ENCODE measurements around the gene FTCD. TPM values are rescaled to one million over a fixed set of nuclear protein-coding genes. Genes with fewer than 3 reads are reported as not detected.

Gene FTCD
- total RNA-seq, 4 donors from 2014 or later = 4.5 to 7.0 TPM; not detected in 2

DNA sequence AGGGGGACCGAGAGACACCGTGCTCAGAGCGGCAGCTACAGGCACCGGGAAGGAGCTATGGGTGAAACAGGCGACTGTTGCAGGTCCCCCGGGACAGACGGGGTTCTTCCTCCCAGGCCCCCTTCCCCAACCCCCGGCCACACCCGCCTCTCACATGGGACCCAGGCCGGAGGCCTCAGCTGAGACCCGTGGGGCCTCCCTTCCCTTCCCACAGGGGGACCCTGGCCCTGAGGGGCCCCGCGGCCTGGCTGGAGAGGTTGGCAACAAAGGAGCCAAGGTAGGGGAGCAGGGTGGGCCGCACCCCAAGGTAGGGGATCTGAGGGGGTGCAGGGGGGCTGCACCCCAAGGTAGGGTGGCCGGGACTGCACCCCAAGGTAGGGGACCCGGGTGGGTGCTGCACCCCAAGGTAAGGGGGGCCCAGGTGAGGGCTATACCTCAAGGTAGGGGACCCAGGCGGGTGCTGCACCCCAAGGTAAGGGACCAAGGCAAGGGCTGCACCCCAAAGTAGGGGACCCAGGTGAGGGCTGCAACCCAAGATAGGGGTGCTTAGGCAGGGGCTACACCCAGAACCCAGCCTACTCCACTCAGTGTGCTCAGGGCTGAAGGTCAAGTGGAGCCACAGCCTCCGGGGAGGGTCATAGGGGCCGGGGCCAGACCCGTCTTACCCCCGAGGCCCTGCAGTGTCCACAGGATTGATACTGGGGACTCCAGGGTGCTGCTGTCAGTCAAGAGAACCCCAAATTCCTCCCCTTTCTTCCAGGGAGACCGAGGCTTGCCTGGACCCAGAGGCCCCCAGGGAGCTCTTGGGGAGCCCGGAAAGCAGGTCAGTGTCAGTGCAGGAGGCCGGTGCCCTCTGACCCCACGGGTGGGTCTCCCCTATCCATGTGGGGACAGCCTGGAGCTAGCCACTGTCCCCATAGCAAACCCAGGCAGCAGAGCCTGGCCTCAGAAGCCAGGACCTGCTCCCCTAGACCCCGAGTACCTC is 34.8 kb downstream of the FTCD start:
- Histone ChIP-seq H3K36me3 (no peaks in the 10 kb centered on the region), H3K27ac (peak overlapping the region; percentile 17 to 22), H3K4me1 (no peaks in the 10 kb centered on the region), H3K4me3 (no peak overlapping the region), H3K9me3 (no peaks in the 10 kb centered on the region), H3K27me3 (no peaks in the 10 kb centered on the region)
- no peak for TF ChIP-seq POLR2A (IDR thresholded peaks at IDR 0.05)
- TF ChIP-seq, protein P1, sequence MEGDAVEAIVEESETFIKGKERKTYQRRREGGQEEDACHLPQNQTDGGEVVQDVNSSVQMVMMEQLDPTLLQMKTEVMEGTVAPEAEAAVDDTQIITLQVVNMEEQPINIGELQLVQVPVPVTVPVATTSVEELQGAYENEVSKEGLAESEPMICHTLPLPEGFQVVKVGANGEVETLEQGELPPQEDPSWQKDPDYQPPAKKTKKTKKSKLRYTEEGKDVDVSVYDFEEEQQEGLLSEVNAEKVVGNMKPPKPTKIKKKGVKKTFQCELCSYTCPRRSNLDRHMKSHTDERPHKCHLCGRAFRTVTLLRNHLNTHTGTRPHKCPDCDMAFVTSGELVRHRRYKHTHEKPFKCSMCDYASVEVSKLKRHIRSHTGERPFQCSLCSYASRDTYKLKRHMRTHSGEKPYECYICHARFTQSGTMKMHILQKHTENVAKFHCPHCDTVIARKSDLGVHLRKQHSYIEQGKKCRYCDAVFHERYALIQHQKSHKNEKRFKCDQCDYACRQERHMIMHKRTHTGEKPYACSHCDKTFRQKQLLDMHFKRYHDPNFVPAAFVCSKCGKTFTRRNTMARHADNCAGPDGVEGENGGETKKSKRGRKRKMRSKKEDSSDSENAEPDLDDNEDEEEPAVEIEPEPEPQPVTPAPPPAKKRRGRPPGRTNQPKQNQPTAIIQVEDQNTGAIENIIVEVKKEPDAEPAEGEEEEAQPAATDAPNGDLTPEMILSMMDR (IDR thresholded peaks at IDR 0.05) = no peak
- peak; percentile 13 to 16 for DNase-seq
- intact Hi-C loops (cut with DNase I; ENCODE audit: low total_unique reads) = loop anchor here (10.0 kb wide), 1 partner anchor 946 kb away; no protein-coding TSS in a partner anchor

DNA sequence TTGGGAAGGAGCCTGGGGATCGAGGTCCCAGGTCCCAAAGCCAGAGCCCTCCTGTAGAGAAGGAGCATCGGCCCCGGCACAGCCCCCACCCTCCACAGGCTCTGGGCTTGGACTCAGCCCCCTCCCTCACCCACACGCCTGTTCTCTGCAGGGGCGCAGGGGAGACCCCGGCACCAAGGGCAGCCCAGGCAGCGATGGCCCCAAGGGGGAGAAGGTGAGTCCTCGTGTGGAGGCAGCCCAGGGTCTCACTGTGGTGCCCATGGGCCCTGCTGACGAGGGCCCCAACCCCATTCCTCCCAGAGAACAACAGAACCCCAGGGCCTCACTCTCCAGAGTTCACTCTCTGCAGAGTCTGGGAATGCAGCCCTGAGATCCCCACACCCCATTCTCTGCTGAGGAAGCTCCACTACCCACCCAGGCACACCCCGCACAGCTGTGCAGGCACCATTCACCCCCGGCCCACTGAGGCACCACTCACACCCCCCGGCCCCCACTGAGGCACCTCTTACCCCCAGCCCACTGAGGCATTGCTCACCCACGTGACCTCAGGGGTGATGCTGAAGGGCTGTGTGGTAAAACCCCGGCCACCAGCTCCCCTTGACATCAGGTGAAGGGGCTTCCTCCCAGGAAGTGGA is 35.6 kb downstream of the FTCD start:
- intact Hi-C loops (cut with DNase I; ENCODE audit: low total_unique reads) = loop anchor here (10.0 kb wide), 1 partner anchor 945 kb away; no protein-coding TSS in a partner anchor
- TF ChIP-seq, protein P1 (IDR thresholded peaks at IDR 0.05) = no peak
- no peak for TF ChIP-seq POLR2A (IDR thresholded peaks at IDR 0.05)
- peak; percentile 13 to 18 for DNase-seq
- Histone ChIP-seq H3K27me3 (no peaks in the 10 kb centered on the region), H3K9me3 (no peaks in the 10 kb centered on the region), H3K36me3 (no peaks in the 10 kb centered on the region), H3K27ac (peak overlapping the region; percentile 5 to 19), H3K4me3 (no peak overlapping the region), H3K4me1 (no peaks in the 10 kb centered on the region)

DNA sequence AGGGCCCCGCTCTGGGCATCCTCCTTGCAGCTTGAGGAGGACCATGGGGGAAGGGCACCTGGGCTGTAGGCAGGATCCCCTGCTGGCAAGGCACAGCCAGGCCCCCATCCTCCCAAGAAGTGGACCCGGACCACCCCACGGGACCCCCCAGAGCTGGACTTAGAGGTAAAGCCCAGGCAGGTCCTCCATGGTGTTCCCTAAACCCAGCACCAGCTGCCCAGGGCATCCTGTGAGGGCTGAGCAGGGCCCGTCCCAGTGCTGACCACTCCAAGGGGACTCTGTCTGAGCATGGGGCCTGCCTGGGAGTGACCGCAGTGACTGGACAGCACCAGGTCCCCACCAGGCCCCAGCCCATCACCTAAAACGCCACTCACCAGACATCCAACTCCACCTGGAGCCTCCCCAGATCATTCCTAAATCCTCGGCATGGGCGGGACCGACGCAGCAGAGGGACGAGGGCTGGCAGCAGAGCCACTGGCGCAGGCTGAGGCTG is 36.2 kb downstream of the FTCD start:
- Histone ChIP-seq H3K27me3 (no peaks in the 10 kb centered on the region), H3K36me3 (no peaks in the 10 kb centered on the region), H3K27ac (peak overlapping the region; percentile 5 to 19), H3K4me3 (no peak overlapping the region), H3K9me3 (no peaks in the 10 kb centered on the region), H3K4me1 (no peaks in the 10 kb centered on the region)
- TF ChIP-seq, protein P1 (IDR thresholded peaks at IDR 0.05) = no peak
- TF ChIP-seq POLR2A (IDR thresholded peaks at IDR 0.05) = no peak
- DNase-seq = peak; percentile 16 to 18
- intact Hi-C loops (cut with DNase I; ENCODE audit: low total_unique reads) = no loop called here

DNA sequence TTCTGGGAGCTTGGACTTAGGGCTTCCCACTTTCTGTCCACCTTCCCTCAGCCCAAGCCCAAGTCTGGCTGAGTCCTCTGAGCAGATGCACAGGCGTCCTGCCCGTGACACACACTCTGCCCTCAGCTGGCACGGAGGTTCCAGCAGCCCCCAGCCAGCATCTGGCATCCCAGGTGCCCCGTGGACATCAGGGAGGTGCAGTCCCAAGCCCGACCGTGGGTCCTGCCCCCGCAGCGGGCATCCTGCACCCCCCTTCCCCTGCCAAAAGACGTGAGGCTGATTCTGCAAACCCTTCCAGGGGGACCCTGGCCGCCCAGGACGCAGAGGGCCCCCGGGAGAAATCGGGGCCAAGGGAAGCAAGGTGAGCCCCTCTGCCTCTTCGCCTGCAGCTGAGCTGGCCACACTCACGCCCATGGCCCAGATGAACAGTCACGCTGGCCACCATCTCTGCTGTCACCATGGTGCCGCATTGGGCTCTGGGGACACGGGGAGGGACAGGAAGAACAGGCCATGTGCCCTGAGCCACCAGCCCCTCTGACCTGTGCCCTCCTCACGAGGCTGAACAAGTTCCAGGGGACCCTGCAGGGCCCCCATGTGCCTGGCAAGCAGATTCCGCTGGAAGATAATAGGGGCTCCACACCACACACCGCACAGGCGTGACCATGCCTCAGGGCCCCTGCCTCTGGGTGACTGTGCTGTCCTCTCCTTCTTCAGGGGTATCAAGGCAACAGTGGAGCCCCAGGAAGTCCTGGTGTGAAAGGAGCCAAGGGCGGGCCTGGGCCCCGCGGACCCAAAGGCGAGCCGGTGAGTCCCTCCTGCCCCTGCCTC is 36.8 kb downstream of the FTCD start:
- H3K4me3 ChIP-seq = no peak overlapping the region
- no peaks in the 10 kb centered on the region for H3K36me3 ChIP-seq
- H3K27me3 ChIP-seq = no peaks in the 10 kb centered on the region
- peak; percentile 15 to 20 for DNase-seq
- no peaks in the 10 kb centered on the region for H3K9me3 ChIP-seq
- TF ChIP-seq, protein P1 (IDR thresholded peaks at IDR 0.05) = no peak
- no peak for TF ChIP-seq POLR2A (IDR thresholded peaks at IDR 0.05)
- H3K27ac ChIP-seq = peak overlapping the region; percentile 6 to 19
- H3K4me1 ChIP-seq = no peaks in the 10 kb centered on the region
- intact Hi-C loops (cut with DNase I; ENCODE audit: low total_unique reads) = no loop called here

Data from uterus (tissue), 4 donors.